Left forelimb (tissue), 1 donor: ENCODE data around the gene IDI2.
"Not testable (repeated sequence)": the region's sequence is repeated elsewhere in the genome, so short reads cannot be mapped to it uniquely, and the experiment has no call there.

ENCODE experiments used
- DNase-seq: peaks from one replicate; pipeline ENCODE4 v3.0.0-alpha.2; 2018; ENCODE audit warnings: low spot score

Gene IDI2

GRCh38 chr10:1025683-1026082, at the start of gene IDI2:
Gene IDI2 (minus strand): TSS chr10:1025859. CDS start chr10:1024723, 1,136 bp downstream.
- DNase-seq = no peak

DNA sequence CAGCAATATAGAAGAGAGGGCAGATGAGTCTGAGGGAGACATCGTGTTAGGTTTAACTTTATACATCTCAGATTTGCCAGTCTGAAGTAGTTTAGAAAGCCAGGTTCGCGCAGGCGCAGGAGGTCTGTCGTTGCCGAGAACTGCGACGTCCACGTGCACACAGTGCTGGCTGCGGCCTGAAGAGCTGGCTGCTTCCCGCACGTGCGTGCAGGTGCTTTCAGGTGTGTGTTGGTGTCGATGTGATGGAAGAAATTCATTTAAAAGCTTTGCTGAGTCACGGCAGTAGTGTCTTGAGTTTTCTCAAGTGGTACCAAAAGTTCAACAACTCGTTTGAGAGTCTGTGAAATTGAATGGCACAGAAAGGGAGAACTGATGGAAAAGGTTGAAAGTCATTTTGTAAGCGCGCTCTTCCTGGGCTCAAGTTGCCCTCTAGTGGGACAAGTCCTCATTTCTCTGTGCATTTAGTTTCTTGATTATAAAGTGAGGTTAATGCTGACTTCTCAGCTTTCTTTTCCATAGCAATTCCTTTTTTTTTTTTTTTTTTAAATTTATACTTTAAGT, 49.2 kb upstream of the IDI2 start:
- no peak for DNase-seq

DNA sequence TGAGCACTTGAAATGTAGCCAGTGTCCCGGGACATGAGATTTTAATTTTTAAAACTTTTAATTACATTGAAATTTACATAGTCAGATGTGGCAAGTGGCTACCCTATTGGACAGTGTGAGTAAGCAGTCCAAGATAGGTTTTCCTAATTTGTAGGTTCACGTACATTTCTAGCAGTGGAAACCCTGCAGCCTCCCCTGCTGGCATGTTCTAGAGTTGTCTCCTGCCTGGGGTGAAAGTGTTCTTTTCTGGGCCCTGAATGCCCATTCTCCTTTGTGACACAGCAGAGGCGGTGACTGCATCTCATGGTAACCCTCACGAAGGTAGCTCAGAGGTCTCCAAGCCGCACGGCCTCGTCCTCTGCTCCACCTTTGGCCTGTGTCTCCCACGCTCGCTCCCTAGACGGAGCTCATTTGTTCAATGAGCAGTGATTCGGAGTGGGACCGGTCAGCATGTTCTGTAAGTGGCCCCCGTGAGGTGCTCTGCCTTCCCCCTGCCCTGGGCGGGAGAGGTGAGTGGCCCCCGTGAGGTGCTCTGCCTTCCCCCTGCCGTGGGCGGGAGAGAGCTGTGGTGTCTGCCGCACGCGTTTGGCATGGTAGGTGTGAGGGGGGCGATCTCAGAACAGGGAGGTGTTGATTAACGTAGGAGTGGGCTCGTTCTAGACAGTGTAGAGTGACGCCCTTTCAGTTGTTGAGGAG, 48.5 kb upstream of the IDI2 start:
- DNase-seq = no peak

DNA sequence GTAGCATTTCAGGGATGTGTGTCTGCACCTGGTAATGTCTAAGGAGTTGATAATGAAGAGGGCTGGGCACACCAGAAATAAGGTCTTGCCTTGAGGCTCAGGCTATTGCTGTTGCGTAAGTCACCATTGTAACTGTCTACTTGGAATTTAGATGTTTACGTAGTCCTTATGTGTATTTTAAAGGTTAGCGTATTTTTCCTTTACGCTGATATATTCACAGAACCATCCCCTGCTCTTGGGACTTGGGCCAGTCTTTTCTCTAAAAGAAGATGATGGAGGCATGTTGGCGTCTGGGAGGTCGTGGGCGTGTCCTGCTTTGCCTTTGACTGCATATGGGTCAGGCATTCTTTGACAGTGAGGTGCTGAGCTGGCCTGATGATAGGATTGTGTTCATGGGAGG, 45.3 kb upstream of the IDI2 start:
- DNase-seq = no peak

- DNase-seq = no peak
Measured at GRCh38 chr10:1068380-1069361, 43.0 kb upstream of the IDI2 start.

DNA sequence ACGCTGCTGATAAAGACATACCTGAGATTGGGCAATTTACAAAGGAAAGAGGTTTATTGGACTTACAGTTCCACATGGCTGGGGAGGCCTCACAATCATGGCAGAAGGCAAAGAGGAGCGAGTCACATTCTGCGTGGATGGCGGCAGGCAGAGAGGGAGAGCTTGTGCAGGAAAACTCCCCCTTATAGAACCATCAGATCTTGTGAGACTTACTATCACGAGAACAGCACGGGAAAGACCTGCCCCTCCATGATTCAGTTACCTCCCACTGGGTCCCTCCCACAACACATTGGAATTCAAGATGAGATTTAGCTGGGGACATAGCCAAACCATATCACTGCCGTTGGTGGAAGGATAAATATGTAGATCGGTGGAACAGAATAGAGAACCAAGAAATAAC, 41.1 kb upstream of the IDI2 start:
- DNase-seq = not testable (repeated sequence)

GRCh38 chr10:1064964-1065247, 39.2 kb upstream of the IDI2 start:
- no peak for DNase-seq

DNA sequence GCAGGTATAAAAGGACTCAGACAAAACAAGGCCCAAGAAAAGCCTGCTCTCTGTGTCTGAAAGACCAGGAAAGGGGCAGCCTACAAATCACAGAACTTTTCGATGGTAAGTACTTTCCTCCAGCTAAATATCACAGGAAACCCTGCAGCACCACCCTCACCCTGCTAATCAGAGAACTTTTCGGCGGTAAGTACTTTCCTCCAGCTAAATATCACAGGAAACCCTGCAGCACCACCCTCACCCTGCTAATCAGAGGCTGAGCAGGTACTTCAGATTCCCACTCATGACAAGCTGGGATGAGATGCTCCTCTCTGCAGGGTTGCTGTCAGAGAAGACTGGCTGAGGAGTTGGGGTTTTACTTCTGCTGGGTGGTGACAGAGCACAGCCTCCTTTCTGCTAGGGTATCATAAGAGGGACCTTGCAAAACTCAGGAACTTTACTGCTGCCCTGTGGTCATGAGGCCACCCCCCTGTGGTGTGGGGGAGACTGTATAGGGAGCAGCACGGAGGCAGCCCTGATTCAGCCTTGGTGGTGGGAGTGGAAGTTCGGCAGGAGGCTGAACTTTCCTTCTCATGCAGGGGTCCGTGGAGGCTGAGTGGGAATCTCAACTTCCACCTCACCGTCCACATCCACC, 37.7 kb upstream of the IDI2 start:
- no peak for DNase-seq

GRCh38 chr10:1061930-1062774, 36.5 kb upstream of the IDI2 start:
- DNase-seq = no peak

GRCh38 chr10:1059902-1060301, 34.2 kb upstream of the IDI2 start:
- DNase-seq = no peak

DNA sequence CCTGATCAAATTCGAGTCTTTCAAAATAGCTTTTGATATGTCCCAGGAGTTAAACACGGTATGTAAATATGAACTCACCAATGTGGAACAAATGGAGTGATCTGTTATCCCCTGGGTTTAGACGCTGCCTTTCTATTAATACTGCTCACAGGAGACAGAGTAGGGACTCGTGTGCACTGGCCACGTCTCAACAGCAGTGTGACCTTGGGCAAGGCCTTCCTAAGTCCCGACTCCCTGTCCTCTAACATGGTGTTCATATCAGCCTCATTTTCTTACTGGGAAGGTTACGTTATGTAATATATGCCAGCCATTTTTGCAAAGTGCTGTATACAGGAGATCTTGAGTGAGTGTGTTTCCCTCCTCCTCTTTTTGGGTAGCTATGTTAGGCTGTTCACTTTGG, 32.4 kb upstream of the IDI2 start:
- DNase-seq = no peak

GRCh38 chr10:1057106-1057657, 31.5 kb upstream of the IDI2 start:
- DNase-seq = no peak

DNA sequence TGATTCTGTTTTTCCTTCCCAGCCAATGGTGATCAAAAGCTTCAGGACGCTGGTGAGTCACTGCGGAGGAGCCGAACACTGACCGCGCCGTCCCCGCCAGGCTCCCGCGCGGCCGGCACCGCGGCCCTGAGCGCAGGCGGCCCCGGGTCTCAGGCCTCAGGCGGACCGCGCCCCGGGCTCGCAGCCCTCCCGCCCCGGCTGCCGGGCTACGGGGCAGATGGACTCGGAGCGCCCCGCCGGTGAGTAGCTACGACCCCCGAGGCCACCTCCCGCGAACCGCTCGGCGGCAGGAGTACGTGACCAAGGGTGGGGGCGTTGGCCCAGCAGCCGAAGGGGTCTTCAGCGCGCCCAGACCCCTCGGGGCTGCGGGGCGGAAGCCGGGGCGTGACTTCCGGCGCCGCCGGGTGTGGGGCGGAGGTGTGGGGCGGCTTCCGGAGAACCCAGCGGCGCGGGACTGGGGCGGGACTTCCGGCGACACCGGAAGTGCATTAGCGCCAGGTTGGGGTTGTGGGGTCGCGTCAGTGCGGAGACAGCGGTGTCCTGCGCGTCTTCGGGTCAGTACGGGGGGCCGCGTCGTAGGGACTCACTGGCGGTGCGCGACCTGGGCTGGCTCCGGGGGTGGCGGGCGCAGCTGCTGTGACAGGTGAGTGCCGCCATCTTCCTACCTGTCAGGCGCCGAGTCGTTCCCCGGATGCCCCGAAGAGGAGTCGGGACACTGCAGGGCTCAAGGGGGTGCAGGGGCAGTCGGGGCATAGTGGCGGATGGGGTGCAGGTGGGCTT, 30.9 kb upstream of the IDI2 start, which contains the start of gene WDR37:
WDR37 (plus strand) TSS at position 60 of the 780 bp plus-strand sequence. CDS start 15,771 bp downstream, outside the sequence.
- peak; percentile 93 for DNase-seq

GRCh38 chr10:1054684-1055083, 29.0 kb upstream of the IDI2 start:
- no peak for DNase-seq

DNA sequence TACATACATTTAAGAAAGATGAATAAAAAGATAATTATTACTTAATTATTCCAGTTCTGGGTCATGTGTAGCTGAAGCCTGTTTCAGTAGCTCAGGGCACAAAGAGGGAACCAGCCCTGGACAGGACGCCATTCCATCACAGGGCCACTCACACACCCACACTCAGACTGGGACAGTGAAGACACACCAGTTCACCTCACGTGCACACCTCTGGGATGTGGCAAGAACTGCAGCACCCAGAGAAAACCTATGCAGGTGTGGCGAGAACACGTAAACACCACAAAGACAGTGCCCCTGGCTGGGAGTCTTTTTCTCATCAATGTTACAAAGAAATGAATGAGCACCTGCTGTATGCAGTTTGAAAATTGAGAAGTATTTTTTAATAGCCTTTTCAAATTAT, 24.9 kb upstream of the IDI2 start:
- DNase-seq = no peak

- DNase-seq = no peak
Measured at GRCh38 chr10:1050145-1050544, 24.5 kb upstream of the IDI2 start.

GRCh38 chr10:1049425-1049958, 23.8 kb upstream of the IDI2 start:
- no peak for DNase-seq

GRCh38 chr10:1048732-1049424, 23.2 kb upstream of the IDI2 start, which contains the start of gene IDI1:
Gene IDI1 (minus strand): TSS chr10:1049119. CDS start chr10:1049003, 116 bp downstream.
- DNase-seq = peak; percentile 99

DNA sequence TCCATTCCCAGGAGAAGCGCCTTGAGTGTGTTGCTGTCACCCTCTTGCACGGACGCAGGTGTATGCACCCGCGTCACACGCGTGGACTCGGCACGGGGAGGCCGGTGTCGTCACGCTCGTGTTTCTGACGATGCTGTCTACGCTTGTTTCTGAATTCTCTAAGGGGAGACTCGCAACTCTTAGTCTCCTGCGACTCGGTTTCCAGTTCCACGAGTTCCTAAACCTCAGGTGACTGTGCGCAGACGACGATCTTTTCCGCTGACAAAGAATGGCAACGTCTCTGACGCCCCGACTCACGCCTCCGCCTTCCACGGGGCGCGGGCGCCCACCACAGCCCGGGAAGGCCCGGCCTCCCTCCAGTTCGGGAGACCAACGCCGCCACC, 22.7 kb upstream of the IDI2 start:
- no peak for DNase-seq
